Neural cell (in vitro differentiated cells): ENCODE measurements around the gene TMEM200B. TPM values are rescaled to one million over a fixed set of nuclear protein-coding genes. Genes with fewer than 3 reads are reported as not detected.

ENCODE experiments used
- H2AFZ ChIP-seq: fragments of 200-600, 300-800 bp; sonication (generic), shearing (Covaris generic); 2 replicates; pipeline ENCODE4 v1.6.0; 2014; ENCODE audit warnings: low read depth, mild to moderate bottlenecking, antibody characterized with exemption, low read length, moderate library complexity
- H3F3A ChIP-seq: fragments of 200-600 bp; shearing (Covaris generic); 2 replicates; pipeline ENCODE4 v1.6.1; 2016; ENCODE audit warnings: mild to moderate bottlenecking, moderate library complexity, mixed read lengths, antibody characterized with exemption, low read length; ENCODE audit not compliant: insufficient read depth, poor library complexity, severe bottlenecking
- H3K27ac ChIP-seq: fragments of 200-600, 300-800 bp; sonication (generic), shearing (Covaris generic); 2 replicates; pipeline ENCODE4 v1.5.1; 2014; ENCODE audit warnings: mild to moderate bottlenecking, low read length, moderate library complexity
- H3K27me3 ChIP-seq: fragments of 300-800, 200-600 bp; sonication (generic), shearing (Covaris generic); 2 replicates; pipeline ENCODE4 v1.6.0; 2014; ENCODE audit warnings: mild to moderate bottlenecking, low read depth, low read length, moderate library complexity; ENCODE audit not compliant: insufficient read depth
- H3K36me3 ChIP-seq: fragments of 300-800, 200-600 bp; sonication (generic), shearing (Covaris generic); 2 replicates; pipeline ENCODE4 v1.5.1; 2014; ENCODE audit warnings: mild to moderate bottlenecking, antibody characterized with exemption, low read length, moderate library complexity; ENCODE audit not compliant: insufficient read depth
- H3K4me2 ChIP-seq: fragments of 300-800, 200-600 bp; sonication (generic), shearing (Covaris generic); 2 replicates; pipeline ENCODE4 v1.6.0; 2014; ENCODE audit warnings: mild to moderate bottlenecking, low read length
- H3K4me3 ChIP-seq: fragments of 300-800, 200-600 bp; sonication (generic), shearing (Covaris generic); 2 replicates; pipeline ENCODE4 v1.5.1; 2014; ENCODE audit warnings: mild to moderate bottlenecking, low read length, moderate library complexity
- H3K79me2 ChIP-seq: fragments of 200-600 bp; shearing (Covaris generic); replicated peaks from 2 replicates; pipeline ENCODE4 v1.6.0; 2014; ENCODE audit warnings: mild to moderate bottlenecking, low read length, moderate library complexity; ENCODE audit not compliant: insufficient read depth
- H3K9ac ChIP-seq: fragments of 300-800, 200-600 bp; sonication (generic), shearing (Covaris generic); 2 replicates; pipeline ENCODE4 v1.6.1; 2016; ENCODE audit warnings: mild to moderate bottlenecking, low read length, mixed read lengths
- H3K9me2 ChIP-seq: fragments of 200-600 bp; shearing (Covaris generic); 2 replicates; pipeline ENCODE4 v1.6.1; 2016; ENCODE audit warnings: mild to moderate bottlenecking, low read length, mixed read lengths; ENCODE audit not compliant: insufficient read depth
- H3K9me3 ChIP-seq: fragments of 200-600, 300-800 bp; sonication (generic), shearing (Covaris generic); 2 replicates; pipeline ENCODE4 v1.6.1; 2016; ENCODE audit warnings: mild to moderate bottlenecking, mixed run types, low read length, moderate library complexity, mixed read lengths
- H4K20me1 ChIP-seq: fragments of 200-600 bp; shearing (Covaris generic); 2 replicates; pipeline ENCODE4 v1.6.1; 2016; ENCODE audit warnings: mild to moderate bottlenecking, mixed run types; ENCODE audit not compliant: insufficient read depth
- EP300 ChIP-seq: fragments of 450-650 bp; conservative IDR thresholded peaks from 2 replicates; pipeline ENCODE4 v1.6.1; 2014; ENCODE audit warnings: antibody characterized with exemption, mild to moderate bottlenecking, moderate library complexity; ENCODE audit not compliant: poor library complexity, severe bottlenecking
- EZH2 ChIP-seq: fragments of 200-600, 300-800 bp; shearing (Covaris generic), sonication (generic); IDR thresholded peaks from 2 replicates; pipeline ENCODE4 v1.6.1; 2014; ENCODE audit warnings: antibody characterized with exemption, low read length, borderline replicate concordance, mild to moderate bottlenecking; ENCODE audit not compliant: insufficient read depth, poor library complexity, severe bottlenecking
- MXI1 ChIP-seq: fragments of 450-650 bp; conservative IDR thresholded peaks from 2 replicates; pipeline ENCODE4 v1.6.1; 2014; ENCODE audit warnings: antibody characterized with exemption, mild to moderate bottlenecking; ENCODE audit not compliant: poor library complexity, severe bottlenecking
- POLR2AphosphoS5 ChIP-seq: IDR thresholded peaks from 2 replicates; pipeline ENCODE4 v1.6.1; 2012
- RAD21 ChIP-seq: fragments of 450-650 bp; conservative IDR thresholded peaks from 2 replicates; pipeline ENCODE4 v1.6.1; 2014; ENCODE audit warnings: antibody characterized with exemption, mild to moderate bottlenecking, moderate library complexity
- SMC3 ChIP-seq: fragments of 450-650 bp; conservative IDR thresholded peaks from 2 replicates; pipeline ENCODE4 v1.6.1; 2014; ENCODE audit warnings: antibody characterized with exemption, mild to moderate bottlenecking, moderate library complexity; ENCODE audit not compliant: poor library complexity
- TAF1 ChIP-seq: IDR thresholded peaks from 2 replicates; pipeline ENCODE4 v1.6.1; 2012; ENCODE audit warnings: low read depth
- polyA minus RNA-seq: library from RNA; depleted of rRNA, polyadenylated mRNA; stranded (reverse); fragments of >200 nt; gene quantifications from 2 replicates; pipeline ENCODE4 v1.2.3, GENCODE V29; 2014
- polyA plus RNA-seq: library from polyadenylated mRNA; depleted of rRNA; stranded (reverse); fragments of >200 nt; gene quantifications from 2 replicates; pipeline ENCODE4 v1.2.3, GENCODE V29; 2014
- TF ChIP-seq, protein P1 (sequence below): IDR thresholded peaks from 2 replicates; pipeline ENCODE4 v1.6.1; 2012; ENCODE audit warnings: borderline replicate concordance
- TF ChIP-seq, protein P2 (sequence below): fragments of 450-650 bp; IDR thresholded peaks from 2 replicates; pipeline ENCODE4 v1.5.1; 2014; ENCODE audit warnings: antibody characterized with exemption, mild to moderate bottlenecking, moderate library complexity; ENCODE audit not compliant: poor library complexity, severe bottlenecking

Gene TMEM200B
- polyA plus RNA-seq (0.11 and 0.22 TPM in 2 replicates), polyA minus RNA-seq (not detected in 2 replicates)

DNA sequence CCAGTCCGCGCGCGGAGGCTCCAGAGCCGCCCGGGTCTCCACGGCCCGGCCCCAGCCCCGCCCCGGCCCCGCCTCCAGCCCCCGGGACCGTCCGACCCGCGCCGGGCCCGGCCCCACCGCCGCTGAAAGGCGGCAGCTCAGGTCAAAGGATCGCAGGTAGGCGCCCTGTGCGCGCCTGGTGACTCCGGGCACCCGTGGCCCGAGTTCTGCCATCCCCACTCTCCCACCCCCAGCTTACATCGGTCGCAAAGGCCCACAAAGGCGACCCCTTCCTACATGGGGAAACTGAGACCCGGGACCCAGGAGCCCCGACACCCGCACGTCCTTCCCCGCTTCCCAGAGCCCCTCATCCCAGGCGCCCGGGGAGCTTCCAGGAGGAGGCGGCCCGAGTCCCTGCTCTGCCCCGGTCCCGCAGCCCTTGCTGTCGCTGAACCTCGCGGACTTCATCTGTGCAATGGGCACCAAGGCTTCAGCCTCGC is at the start of gene TMEM200B:
TSS of gene TMEM200B (minus strand) at position 17 of the 479 bp plus-strand sequence. CDS start 2,075 bp downstream, outside the sequence.
- Histone ChIP-seq H3K27me3 (peaks cover 60% of the 10 kb centered on the region), H3K9ac (peak within 1 kb of the TSS; percentile 31), H3K4me3 (peak within 1 kb of the TSS; percentile 62), H3K36me3 (no peaks in the 10 kb centered on the region), H3K9me2 (no peaks in the 10 kb centered on the region), H3F3A (no peaks in the 10 kb centered on the region), H3K27ac (no peak within 1 kb of the TSS), H3K9me3 (no peaks in the 10 kb centered on the region), H3K79me2 (no peaks in the 10 kb centered on the region), H4K20me1 (no peaks in the 10 kb centered on the region), H3K4me2 (peak within 1 kb of the TSS; percentile 44), H2AFZ (no peak within 1 kb of the TSS)
- TF ChIP-seq EZH2 = no peak
- TF ChIP-seq, protein P1, sequence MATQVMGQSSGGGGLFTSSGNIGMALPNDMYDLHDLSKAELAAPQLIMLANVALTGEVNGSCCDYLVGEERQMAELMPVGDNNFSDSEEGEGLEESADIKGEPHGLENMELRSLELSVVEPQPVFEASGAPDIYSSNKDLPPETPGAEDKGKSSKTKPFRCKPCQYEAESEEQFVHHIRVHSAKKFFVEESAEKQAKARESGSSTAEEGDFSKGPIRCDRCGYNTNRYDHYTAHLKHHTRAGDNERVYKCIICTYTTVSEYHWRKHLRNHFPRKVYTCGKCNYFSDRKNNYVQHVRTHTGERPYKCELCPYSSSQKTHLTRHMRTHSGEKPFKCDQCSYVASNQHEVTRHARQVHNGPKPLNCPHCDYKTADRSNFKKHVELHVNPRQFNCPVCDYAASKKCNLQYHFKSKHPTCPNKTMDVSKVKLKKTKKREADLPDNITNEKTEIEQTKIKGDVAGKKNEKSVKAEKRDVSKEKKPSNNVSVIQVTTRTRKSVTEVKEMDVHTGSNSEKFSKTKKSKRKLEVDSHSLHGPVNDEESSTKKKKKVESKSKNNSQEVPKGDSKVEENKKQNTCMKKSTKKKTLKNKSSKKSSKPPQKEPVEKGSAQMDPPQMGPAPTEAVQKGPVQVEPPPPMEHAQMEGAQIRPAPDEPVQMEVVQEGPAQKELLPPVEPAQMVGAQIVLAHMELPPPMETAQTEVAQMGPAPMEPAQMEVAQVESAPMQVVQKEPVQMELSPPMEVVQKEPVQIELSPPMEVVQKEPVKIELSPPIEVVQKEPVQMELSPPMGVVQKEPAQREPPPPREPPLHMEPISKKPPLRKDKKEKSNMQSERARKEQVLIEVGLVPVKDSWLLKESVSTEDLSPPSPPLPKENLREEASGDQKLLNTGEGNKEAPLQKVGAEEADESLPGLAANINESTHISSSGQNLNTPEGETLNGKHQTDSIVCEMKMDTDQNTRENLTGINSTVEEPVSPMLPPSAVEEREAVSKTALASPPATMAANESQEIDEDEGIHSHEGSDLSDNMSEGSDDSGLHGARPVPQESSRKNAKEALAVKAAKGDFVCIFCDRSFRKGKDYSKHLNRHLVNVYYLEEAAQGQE = no peak
- TF ChIP-seq POLR2AphosphoS5 = no peak
- no peak for TF ChIP-seq SMC3
- no peak for TF ChIP-seq TAF1
- no peak for TF ChIP-seq MXI1
- no peak for TF ChIP-seq EP300
- TF ChIP-seq, protein P2, sequence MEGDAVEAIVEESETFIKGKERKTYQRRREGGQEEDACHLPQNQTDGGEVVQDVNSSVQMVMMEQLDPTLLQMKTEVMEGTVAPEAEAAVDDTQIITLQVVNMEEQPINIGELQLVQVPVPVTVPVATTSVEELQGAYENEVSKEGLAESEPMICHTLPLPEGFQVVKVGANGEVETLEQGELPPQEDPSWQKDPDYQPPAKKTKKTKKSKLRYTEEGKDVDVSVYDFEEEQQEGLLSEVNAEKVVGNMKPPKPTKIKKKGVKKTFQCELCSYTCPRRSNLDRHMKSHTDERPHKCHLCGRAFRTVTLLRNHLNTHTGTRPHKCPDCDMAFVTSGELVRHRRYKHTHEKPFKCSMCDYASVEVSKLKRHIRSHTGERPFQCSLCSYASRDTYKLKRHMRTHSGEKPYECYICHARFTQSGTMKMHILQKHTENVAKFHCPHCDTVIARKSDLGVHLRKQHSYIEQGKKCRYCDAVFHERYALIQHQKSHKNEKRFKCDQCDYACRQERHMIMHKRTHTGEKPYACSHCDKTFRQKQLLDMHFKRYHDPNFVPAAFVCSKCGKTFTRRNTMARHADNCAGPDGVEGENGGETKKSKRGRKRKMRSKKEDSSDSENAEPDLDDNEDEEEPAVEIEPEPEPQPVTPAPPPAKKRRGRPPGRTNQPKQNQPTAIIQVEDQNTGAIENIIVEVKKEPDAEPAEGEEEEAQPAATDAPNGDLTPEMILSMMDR = no peak
- TF ChIP-seq RAD21 = no peak

DNA sequence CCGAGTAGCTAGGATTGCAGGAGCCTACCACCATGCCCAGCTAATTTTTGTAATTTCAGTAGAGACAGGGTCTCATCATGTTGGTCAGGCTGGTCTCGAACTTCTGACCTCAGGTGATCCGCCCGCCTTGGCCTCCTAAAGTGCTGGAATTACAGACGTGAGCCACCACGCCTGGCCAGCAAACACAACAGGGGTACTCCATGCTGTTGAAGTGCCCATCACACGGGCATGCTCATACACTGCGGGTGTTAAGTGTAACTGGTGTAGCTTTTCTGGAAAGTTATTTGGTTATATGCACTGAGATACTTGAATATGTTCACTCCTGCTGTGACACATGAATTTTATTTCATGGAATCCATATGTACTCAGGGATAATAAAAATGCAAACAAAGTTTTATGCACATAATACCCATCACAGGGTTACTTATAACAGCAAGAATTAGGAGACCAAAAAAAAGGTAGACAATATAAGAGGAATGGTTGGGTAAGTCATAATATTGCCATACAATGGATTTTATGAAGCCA is 48.8 kb upstream of the TMEM200B start:
- no peak for TF ChIP-seq TAF1
- TF ChIP-seq, protein P2 = no peak
- Histone ChIP-seq H3K4me3 (no peak overlapping the region), H3K27me3 (no peaks in the 10 kb centered on the region), H3K9me3 (no peaks in the 10 kb centered on the region), H3K9me2 (no peaks in the 10 kb centered on the region), H3K27ac (no peak overlapping the region), H3K36me3 (no peaks in the 10 kb centered on the region), H3K9ac (no peak overlapping the region), H3K4me2 (no peak overlapping the region), H3K79me2 (peaks cover 91% of the 10 kb centered on the region), H4K20me1 (peaks cover 3% of the 10 kb centered on the region), H2AFZ (no peak overlapping the region), H3F3A (no peaks in the 10 kb centered on the region)
